ENCODE data around the gene SULT2B1.

GRCh38 chr19:48512504-48513288, 39.3 kb upstream of the SULT2B1 start:
- no peak for TF ChIP-seq POLR2A (IDR thresholded peaks at IDR 0.05; ENCODE audit: low read length)
- TF ChIP-seq GATA1 (IDR thresholded peaks at IDR 0.05; ENCODE audit: low read depth, low read length), result no peak

Measured in erythroblast (primary cell).